HG02840 (cell line): ENCODE results near the gene NDUFB10.
"Not testable (repeated sequence)": the region's sequence is repeated elsewhere in the genome, so short reads cannot be mapped to it uniquely, and the experiment has no call there.

Experiments used
- ATAC-seq: cut with Tn5 transposase; IDR thresholded peaks from one replicate; pipeline ENCODE4 v1.9.1; 2021; ENCODE audit warnings: mild to moderate bottlenecking, moderate library complexity, moderate number of reproducible peaks; ENCODE audit not compliant: unreplicated experiment, low FRiP score

NDUFB10 gene

DNA sequence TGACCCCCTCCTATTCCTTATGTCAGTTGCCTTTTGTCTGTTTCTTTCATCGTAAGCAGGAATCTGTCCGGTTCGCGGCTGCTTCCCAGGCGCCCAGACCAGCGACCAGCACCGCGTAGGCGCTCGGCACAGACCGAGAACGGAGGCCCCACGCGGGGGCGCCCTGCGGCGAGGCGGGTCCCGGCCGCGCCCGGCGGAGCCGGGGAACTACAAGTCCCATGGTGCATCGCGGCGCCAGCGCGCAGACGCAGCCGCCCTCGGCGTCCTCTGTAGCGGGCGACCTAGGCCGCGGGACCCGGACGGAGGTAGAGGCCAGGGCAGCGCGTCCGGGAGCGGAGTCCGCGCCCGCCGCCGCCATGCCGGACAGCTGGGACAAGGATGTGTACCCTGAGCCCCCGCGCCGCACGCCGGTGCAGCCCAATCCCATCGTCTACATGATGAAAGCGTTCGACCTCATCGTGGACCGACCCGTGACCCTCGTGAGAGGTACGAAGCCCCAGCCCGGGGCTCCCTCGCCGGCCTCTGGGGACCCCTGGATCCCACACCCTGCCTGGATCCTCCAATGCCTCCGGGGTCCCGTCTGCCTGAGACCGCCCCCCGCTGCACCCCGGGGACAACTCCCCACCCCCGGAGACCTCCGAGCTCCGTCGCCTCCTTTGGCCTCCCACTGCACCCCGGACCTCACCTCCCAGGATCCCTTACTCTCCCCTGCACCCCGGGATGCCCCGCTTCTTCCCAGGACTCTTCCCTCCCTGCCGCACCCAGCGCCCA lies at the start of gene NDUFB10:
NDUFB10 (plus strand) TSS at position 270 of the 771 bp plus-strand sequence; CDS start at position 357, 87 bp downstream.
- ATAC-seq: peak; percentile 67

GRCh38 chr16:1909561-1910231 lies 49.6 kb upstream of the NDUFB10 start:
- ATAC-seq: no peak

- no peak for ATAC-seq
Observed at GRCh38 chr16:1911467-1912214, 47.7 kb upstream of the NDUFB10 start.

- ATAC-seq: no peak
Observed at GRCh38 chr16:1912215-1912543, 47.2 kb upstream of the NDUFB10 start.

DNA sequence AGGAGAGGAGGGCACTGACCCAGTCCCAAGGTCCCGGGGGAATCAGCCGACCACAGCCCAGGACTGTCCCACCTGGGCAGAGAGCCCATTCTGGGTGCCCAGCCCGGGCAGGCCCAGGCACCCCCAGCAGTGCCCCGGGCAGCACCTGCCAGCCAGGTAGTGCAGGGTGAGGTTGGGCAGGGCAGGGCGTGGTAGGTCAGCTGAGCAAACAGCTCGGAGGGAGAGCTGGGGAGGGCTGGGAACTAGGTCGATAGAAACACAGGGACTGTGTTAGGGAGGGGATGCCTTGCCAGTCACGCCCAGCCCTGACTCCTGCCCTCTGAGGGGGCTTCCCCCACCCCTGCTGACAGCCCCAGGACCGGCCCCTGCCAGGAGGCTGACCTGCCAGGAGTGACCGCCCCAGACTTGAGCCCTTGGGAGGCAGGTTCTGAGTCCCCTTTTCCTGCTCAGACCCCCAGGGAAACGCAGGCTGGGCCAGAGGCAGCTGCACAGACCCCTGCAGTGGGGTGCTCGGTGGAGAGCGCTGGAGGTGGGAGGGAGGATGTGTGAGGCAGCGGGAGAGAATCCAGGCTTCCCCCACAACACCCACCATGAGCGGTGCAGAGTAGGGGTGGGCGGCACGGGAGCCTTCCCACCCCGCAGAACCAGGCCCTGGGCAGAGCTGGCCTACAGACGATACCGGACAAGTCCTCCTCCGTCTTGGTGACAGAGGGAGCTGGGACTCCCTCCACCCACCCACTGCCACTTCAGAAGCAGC lies 45.8 kb upstream of the NDUFB10 start:
- no peak for ATAC-seq

DNA sequence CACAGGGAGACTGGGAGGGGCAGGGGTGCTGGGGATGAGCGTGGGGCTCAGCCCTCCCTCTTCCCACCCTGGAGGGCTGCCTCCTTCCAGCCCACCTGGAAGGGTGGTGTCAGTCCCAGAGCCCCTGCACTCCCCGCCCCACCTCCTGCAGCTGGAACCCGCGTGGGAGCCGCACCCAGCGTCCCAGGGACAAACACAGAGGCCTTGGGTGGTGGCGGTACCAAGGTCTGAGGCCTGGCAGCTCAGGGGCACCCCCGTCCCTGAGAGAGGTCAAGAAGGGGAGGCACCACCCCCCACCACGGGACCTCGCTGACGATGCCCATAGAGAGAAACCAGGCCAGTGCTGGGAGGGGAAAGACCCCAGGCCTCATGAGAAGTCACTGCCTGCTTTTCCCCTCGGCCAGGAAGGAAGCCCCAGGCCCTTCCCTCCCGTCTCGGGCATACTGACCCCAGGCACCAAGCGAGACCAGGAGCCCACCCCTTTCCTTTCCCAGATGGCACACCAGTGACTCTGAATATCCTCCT lies 45.2 kb upstream of the NDUFB10 start:
- no peak for ATAC-seq

GRCh38 chr16:1914988-1915387 lies 44.4 kb upstream of the NDUFB10 start:
- ATAC-seq: no peak

GRCh38 chr16:1915732-1916639 lies 43.4 kb upstream of the NDUFB10 start:
- no peak for ATAC-seq

GRCh38 chr16:1916640-1916990 lies 42.7 kb upstream of the NDUFB10 start:
- ATAC-seq: no peak

- ATAC-seq: no peak
Observed at GRCh38 chr16:1917056-1917664, 42.2 kb upstream of the NDUFB10 start.

GRCh38 chr16:1917665-1918350 lies 41.5 kb upstream of the NDUFB10 start:
- ATAC-seq: no peak

DNA sequence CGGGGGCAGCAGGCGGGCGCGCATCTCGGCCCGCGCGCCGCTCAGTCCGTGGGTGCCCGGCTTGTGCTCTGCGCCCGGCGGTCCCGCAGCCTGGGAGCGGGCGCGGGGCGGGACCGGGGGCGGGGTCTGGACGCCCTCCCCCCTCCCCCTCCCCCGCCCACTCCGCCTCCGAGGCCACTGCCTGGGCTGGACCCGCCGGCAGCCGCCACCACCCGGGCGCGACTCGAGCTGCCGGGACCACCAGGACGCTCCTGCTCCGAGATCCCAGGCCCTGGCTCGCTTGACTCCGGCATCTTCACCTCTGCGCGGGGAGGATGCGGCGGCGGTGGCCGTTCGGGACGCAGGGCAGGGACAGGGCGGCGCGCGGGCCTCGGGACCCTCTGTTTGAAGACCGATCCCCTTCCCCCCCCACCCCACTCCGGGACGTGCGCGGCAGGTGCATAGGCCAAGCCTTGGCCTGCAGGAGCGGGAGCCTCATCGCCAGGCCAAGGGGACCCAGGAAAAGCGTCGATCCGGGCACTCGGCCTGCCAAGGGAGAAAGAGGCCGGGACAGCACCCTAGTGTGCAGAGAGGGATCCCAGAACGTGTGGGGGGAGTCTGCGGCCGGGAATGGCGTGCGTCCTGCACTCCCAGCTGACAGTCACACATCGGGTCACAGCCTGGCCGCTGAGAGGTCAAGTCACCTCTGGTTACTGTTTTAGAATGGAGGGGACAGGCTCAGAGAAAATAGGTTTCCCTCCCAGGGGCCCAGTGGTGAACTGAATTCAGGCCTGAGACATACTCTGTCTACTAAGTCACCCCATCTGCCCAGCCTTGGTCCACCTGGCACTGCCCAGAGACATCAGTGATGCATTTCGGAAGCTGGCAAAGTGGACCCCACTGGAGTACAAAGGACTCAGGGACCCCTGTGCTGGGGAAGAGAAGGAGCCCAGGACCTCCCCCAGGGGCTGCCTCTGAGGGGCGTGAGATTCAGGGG lies 40.7 kb upstream of the NDUFB10 start, which contains the start of gene HS3ST6:
HS3ST6 (minus strand) TSS at position 65 of the 976 bp plus-strand sequence. CDS start 92 bp downstream, outside the sequence.
- no peak for ATAC-seq

- no peak for ATAC-seq
Observed at GRCh38 chr16:1919327-1919998, 39.9 kb upstream of the NDUFB10 start.

DNA sequence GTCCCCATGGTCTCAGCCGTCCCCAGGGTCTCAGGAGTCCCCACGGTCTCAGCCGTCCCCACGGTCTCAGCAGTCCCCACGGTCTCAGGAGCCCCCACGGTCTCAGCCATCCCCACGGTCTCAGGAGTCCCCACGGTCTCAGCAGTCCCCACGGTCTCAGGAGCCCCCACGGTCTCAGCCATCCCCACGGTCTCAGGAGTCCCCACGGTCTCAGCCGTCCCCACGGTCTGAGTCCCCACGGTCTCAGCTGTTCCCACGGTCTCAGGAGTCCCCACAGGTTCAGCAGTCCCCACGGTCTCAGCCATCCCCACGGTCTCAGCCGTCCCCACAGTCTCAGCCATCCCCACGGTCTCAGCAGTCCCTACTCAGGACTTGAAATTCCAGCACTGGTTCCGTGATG lies 39.2 kb upstream of the NDUFB10 start:
- not testable (repeated sequence) for ATAC-seq

DNA sequence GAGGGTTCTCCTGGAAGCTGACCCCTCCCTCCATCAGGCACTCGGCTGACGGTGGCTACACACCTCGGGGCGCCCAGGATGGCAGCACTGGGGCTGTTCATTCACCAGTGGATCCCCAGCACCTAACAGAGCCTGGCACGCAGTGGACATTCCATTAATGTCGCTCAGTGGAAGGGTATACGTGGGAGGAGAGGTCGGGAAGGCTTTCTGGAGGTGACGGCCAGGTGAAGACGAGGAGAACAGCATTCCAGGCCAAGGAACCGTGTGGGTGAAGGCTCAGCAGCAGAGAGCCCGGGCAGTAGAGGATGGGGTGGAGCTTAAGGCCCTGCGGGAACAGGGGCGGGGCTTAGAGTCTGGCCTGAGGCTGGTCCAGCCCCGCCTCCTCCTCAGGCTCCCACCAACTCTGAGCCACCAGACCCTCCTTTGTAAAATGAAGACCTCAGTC lies 38.6 kb upstream of the NDUFB10 start:
- no peak for ATAC-seq

DNA sequence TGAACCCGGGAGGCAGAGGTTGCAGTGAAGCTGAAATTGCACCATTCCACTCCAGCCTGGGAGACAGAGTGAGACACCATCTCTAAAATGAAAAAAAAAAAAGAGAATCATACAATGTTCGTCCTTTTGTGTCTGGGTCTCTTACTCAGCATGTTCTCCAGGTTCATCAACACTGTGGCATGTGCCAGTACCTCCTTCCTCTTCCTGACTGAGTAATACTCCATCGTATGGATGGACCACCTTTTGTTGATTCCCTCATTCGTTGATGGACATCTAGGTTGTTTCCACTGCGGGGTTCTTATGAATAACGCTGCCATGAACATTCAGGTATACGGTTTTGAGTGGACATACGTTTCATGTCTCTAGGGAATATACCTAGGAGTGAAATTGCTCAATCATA lies 37.0 kb upstream of the NDUFB10 start:
- no peak for ATAC-seq
